A549 (cell line): ENCODE results near the gene FNDC4. TPM values are rescaled to one million over a fixed set of nuclear protein-coding genes. Genes with fewer than 3 reads are reported as not detected.
A peak's percentile ranks its signal among the peaks of the same experiment; 100 is the strongest.

Experiments
- ATAC-seq, 2 experiments: fragments of 200-7000 bp in 1 of 2; fragments of >200 bp in 1 of 2; cut with Nextera tagmentation in 1 of 2; cut with Tn5 transposase in 1 of 2; 3 replicates each; pipeline versions ENCODE4 v1.8.0 to v1.9.1; 2018 to 2020; ENCODE audit warnings: mild to moderate bottlenecking in 1 of 2, moderate library complexity in 1 of 2
- CTCF ChIA-PET: fragments of 300-600 bp; sonication (Branson Sonifier 250); formaldehyde crosslinking; extraction: SDS; loops from one replicate; lab custom pipeline; 2021; ENCODE audit warnings: antibody characterized with exemption, inconsistent platforms; lab: Yijun Ruan, JAX
- POLR2A ChIA-PET: fragments of 350-600 bp; formaldehyde crosslinking; extraction: SDS; loops from one replicate; lab custom pipeline; 2021; ENCODE audit warnings: antibody characterized with exemption, inconsistent platforms; lab: Yijun Ruan, JAX
- DNase-seq, 2 experiments: peaks; one replicate each; pipeline versions ENCODE4 v3.0.0 to v3.0.0-alpha.2; 2011 to 2016; ENCODE audit warnings: low read depth in 1 of 2, low spot score in 1 of 2
- FAIRE-seq: peaks from 2 replicates; lab custom pipeline; 2011; peaks lifted over from hg19 to GRCh38; lab: Jason Lieb, UNC
- H3K27ac ChIP-seq, 2 experiments: fragments of >200 bp; sonication (Bioruptor Twin); formaldehyde crosslinking; 3 replicates each; pipeline ENCODE4 v1.5.1; 2016 to 2017
- H3K4me1 ChIP-seq: fragments of >200 bp; sonication (Bioruptor Twin); formaldehyde crosslinking; 3 replicates; pipeline ENCODE4 v1.6.1; 2016
- H3K4me2 ChIP-seq: fragments of >200 bp; sonication (Bioruptor Twin); formaldehyde crosslinking; 3 replicates; pipeline ENCODE4 v1.6.1; 2016
- H3K4me3 ChIP-seq: fragments of >200 bp; sonication (Bioruptor Twin); formaldehyde crosslinking; 3 replicates; pipeline ENCODE4 v1.5.1; 2016
- H3K9me3 ChIP-seq: fragments of >200 bp; sonication (Bioruptor Twin); formaldehyde crosslinking; 3 replicates; pipeline ENCODE4 v1.6.1; 2016
- CBX8 ChIP-seq: fragments of 200-600 bp; sonication (generic); IDR thresholded peaks from 2 replicates; pipeline ENCODE4 v1.6.1; 2016
- CHD4 ChIP-seq: fragments of 200-600 bp; sonication (generic); IDR thresholded peaks from 2 replicates; pipeline ENCODE4 v1.6.1; 2016; ENCODE audit warnings: antibody characterized with exemption, mild to moderate bottlenecking, borderline replicate concordance
- ELK1 ChIP-seq: fragments of 150-350 bp; IDR thresholded peaks from 2 replicates; pipeline ENCODE4 v1.6.1; 2014; ENCODE audit warnings: low read depth, mild to moderate bottlenecking, low read length
- FOSL2 ChIP-seq, 2 experiments: fragments of 450-650 bp in 1 of 2; fragments of >200 bp in 1 of 2; sonication (Bioruptor Twin) in 1 of 2; formaldehyde crosslinking; IDR thresholded peaks; 2 replicates each; pipeline versions ENCODE4 v1.5.0 to v1.6.1; 2016 to 2020; ENCODE audit warnings: mild to moderate bottlenecking in 1 of 2, moderate library complexity in 1 of 2
- JUN ChIP-seq, 2 experiments: fragments of >200 bp; sonication (Bioruptor Twin); formaldehyde crosslinking; IDR thresholded peaks; 2 replicates in 1 of 2; 3 replicates in 1 of 2; pipeline ENCODE4 v1.6.1; 2016 to 2017
- KDM1A ChIP-seq: fragments of 200-600 bp; sonication (generic); IDR thresholded peaks from 2 replicates; pipeline ENCODE4 v1.6.1; 2016; ENCODE audit warnings: low read depth, mild to moderate bottlenecking
- POLR2AphosphoS2 ChIP-seq: conservative IDR thresholded peaks from 2 replicates; pipeline ENCODE4 v1.6.1; 2012; ENCODE audit warnings: low read length, improper control_type of control experiment, inconsistent platforms
- RARB ChIP-seq: fragments of 250-450 bp; sonication (Bioruptor Pico); IDR thresholded peaks from 2 replicates; pipeline ENCODE4 v1.8.0; 2021; ENCODE audit warnings: mild to moderate bottlenecking, moderate library complexity
- RFX5 ChIP-seq: fragments of 450-650 bp; IDR thresholded peaks from 2 replicates; pipeline ENCODE4 v1.7.1; 2014; ENCODE audit warnings: antibody characterized with exemption, mild to moderate bottlenecking, moderate library complexity
- ZFP36 ChIP-seq: fragments of 450-650 bp; IDR thresholded peaks from 2 replicates; pipeline ENCODE4 v1.6.1; 2014; ENCODE audit warnings: borderline replicate concordance; ENCODE audit not compliant: partially characterized antibody
- ZNF302 ChIP-seq: fragments of 250-450 bp; sonication (Bioruptor Pico); IDR thresholded peaks from 2 replicates; pipeline ENCODE4 v1.9.0; 2021; ENCODE audit warnings: inconsistent platforms, mild to moderate bottlenecking, moderate library complexity
- ZSCAN20 ChIP-seq: fragments of 250-450 bp; sonication (Bioruptor Pico); IDR thresholded peaks from 2 replicates; pipeline ENCODE4 v1.8.0; 2022; ENCODE audit warnings: mild to moderate bottlenecking, moderate library complexity
- WGBS: methylation state at CpG from one replicate; pipeline ENCODE4 v1.1.6; 2017; ENCODE audit errors: missing lambda C conversion rate; 5-methylcytosine and 5-hydroxymethylcytosine counted together
- polyA plus RNA-seq, 4 experiments: library from polyadenylated mRNA; depleted of rRNA in 3 of 4; stranded (reverse); fragments of >200 nt; fragmentation: RNase III in 1 of 4; extraction: RNeasy Plus Mini Kit Qiagen cat#74134 plus additional on column Dnase treatment in 1 of 4; gene quantifications; 2 replicates in 3 of 4; 3 replicates in 1 of 4; pipeline ENCODE4 v1.2.3, GENCODE V29; 2011 to 2017
- small RNA-seq, 6 experiments: library from RNA; depleted of rRNA; stranded (forward); fragments of <200 nt; gene quantifications; one replicate each; pipeline ENCODE3, GENCODE V24; 2012

Gene FNDC4
- polyA plus RNA-seq, 2 of the 4 experiments (the other 2 are of a cell fraction): 1.5 to 2.3 TPM

- WGBS: 89% methylated on average over 8 of the region's 8 CpGs
- ChIA-PET CTCF (interaction anchor here (0.5 to 1.3 kb wide), 3 partner anchors 10 to 320 kb away, joined by 3 to 10 read pairs (median 3); no protein-coding TSS in a partner anchor), POLR2A (interaction anchor here (1.6 kb wide), 1 partner anchor 16 kb away, joined by 7 read pairs; the partner anchor contains the start of gene NRBP1)
- DNase-seq (no peak), ATAC-seq (no peak), FAIRE-seq (no peak)
- no peak overlapping the region for H3K4me3 ChIP-seq
- TF ChIP-seq ZNF302 (CRISPR knock-in tag): no peak
- TF ChIP-seq RFX5: no peak
- TF ChIP-seq CHD4: no peak
- no peak for TF ChIP-seq RARB (CRISPR knock-in tag)
- no peak for TF ChIP-seq KDM1A
- TF ChIP-seq CBX8: no peak
- H3K9me3 ChIP-seq: no peaks in the 10 kb centered on the region
- no peaks in the 10 kb centered on the region for H3K4me1 ChIP-seq
- H3K4me2 ChIP-seq: no peak overlapping the region
- no peak overlapping the region for H3K27ac ChIP-seq
Observed at GRCh38 chr2:27445155-27445554, 49.8 kb downstream of the FNDC4 start.

GRCh38 chr2:27442920-27443282, 52.1 kb downstream of the FNDC4 start:
- no peaks in the 10 kb centered on the region for H3K9me3 ChIP-seq
- TF ChIP-seq CBX8 (no peak), ZSCAN20 (no peak), ZFP36 (no peak)
- TF ChIP-seq, all 56 proteins: peak for 0
- Histone ChIP-seq H3K4me2 (no peak overlapping the region), H3K4me3 (no peak overlapping the region), H3K4me1 (no peaks in the 10 kb centered on the region), H3K27ac (no peak overlapping the region)
- ChIA-PET POLR2A (interaction anchor here (1.0 kb wide), 1 partner anchor 14 kb away, joined by 3 read pairs; the partner anchor contains the start of gene NRBP1), CTCF (no interaction called here)
- ATAC-seq (peak; percentile 10 to 19; a peak in 4 of 6 replicates), DNase-seq (no peak), FAIRE-seq (no peak)
- WGBS: 89% methylated on average over 6 of the region's 6 CpGs

- Histone ChIP-seq H3K4me1 (no peaks in the 10 kb centered on the region), H3K4me2 (no peak within 1 kb of the TSS)
- DNase-seq: no peak
Observed at GRCh38 chr2:27441958-27442919, 52.8 kb downstream of the FNDC4 start, which contains the start of gene KRTCAP3. KRTCAP3 (plus strand) TSS chr2:27442381; CDS start chr2:27442413, 32 bp downstream.

More at GRCh38 chr2:27441958-27442919, 52.8 kb downstream of the FNDC4 start, which contains the start of gene KRTCAP3:
- ChIA-PET CTCF (interaction anchor here (0.9 to 1.1 kb wide), 3 partner anchors 10 to 33 kb away, joined by 3 read pairs; partner anchors contain the start of gene PPM1G), POLR2A (interaction anchor here (1.0 kb wide), 1 partner anchor 13 kb away, joined by 3 read pairs; the partner anchor contains the start of gene NRBP1)
- no peak for FAIRE-seq
- Histone ChIP-seq H3K27ac (no peak within 1 kb of the TSS), H3K4me3 (no peak within 1 kb of the TSS), H3K9me3 (no peaks in the 10 kb centered on the region)
- WGBS: 92% methylated on average over 53 of the region's 80 CpGs
- ATAC-seq: peak in 1 of 2 experiments; percentile 2; a peak in 1 of 6 replicates
- TF ChIP-seq FOSL2 (IDR thresholded peaks at IDR 0.05): no peak
- TF ChIP-seq FOSL2 (CRISPR knock-in tag; IDR thresholded peaks at IDR 0.05): no peak
- TF ChIP-seq POLR2AphosphoS2: peak; percentile 72; the same call in 1 of the 2 replicates
- 0 out of 5 replicates have a peak, but pooled peaks of 1 of the 2 experiments have one; percentile 38 for TF ChIP-seq JUN (IDR thresholded peaks at IDR 0.05)
- no peak for TF ChIP-seq ELK1

Small RNAs within 50 kb of the gene (small RNA-seq; reads per million reads assigned to genes)
- 0 to 0.43 (median 0) reads per million in 6 experiments for gene RNU6-986P

Other genes with a start within 250 kb of the FNDC4 start
- gene SLC30A3, start 232.2 kb downstream of the FNDC4 start, polyA plus RNA-seq (2011; rRNA removed): 0.90 and 0.97 TPM in 2 replicates
- gene SLC30A3, start 232.2 kb downstream of the FNDC4 start, polyA plus RNA-seq (2017; fragmentation: RNase III; extraction: RNeasy Plus Mini Kit Qiagen cat#74134 plus additional on column Dnase treatment): 1.6 to 1.9 TPM (median 1.7 TPM) in 3 replicates
- 0.12 TPM in 1 of 2 replicates, not detected in the other for gene DNAJC5G, start 219.8 kb downstream of the FNDC4 start, polyA plus RNA-seq (2011; rRNA removed)
- gene DNAJC5G, start 219.8 kb downstream of the FNDC4 start, polyA plus RNA-seq (2017; fragmentation: RNase III; extraction: RNeasy Plus Mini Kit Qiagen cat#74134 plus additional on column Dnase treatment): not detected in 3 replicates
- gene TRIM54, start 212.8 kb downstream of the FNDC4 start, polyA plus RNA-seq (2011; rRNA removed): 0.05 and 0.14 TPM in 2 replicates
- gene TRIM54, start 212.8 kb downstream of the FNDC4 start, polyA plus RNA-seq (2017; fragmentation: RNase III; extraction: RNeasy Plus Mini Kit Qiagen cat#74134 plus additional on column Dnase treatment): 0.07 to 0.13 TPM (median 0.11 TPM) in 3 replicates
- gene UCN, start 186.8 kb downstream of the FNDC4 start, polyA plus RNA-seq (2011; rRNA removed): 1.0 TPM in 2 replicates
- 0.76 to 1.3 TPM (median 1.0 TPM) in 3 replicates for gene UCN, start 186.8 kb downstream of the FNDC4 start, polyA plus RNA-seq (2017; fragmentation: RNase III; extraction: RNeasy Plus Mini Kit Qiagen cat#74134 plus additional on column Dnase treatment)
- 130 and 157 TPM in 2 replicates for gene MPV17, start 172.1 kb downstream of the FNDC4 start, polyA plus RNA-seq (2011; rRNA removed)
- gene MPV17, start 172.1 kb downstream of the FNDC4 start, polyA plus RNA-seq (2017; fragmentation: RNase III; extraction: RNeasy Plus Mini Kit Qiagen cat#74134 plus additional on column Dnase treatment): 61.4 to 70.5 TPM (median 67.7 TPM) in 3 replicates
- 101 and 130 TPM in 2 replicates for gene GTF3C2, start 138.4 kb downstream of the FNDC4 start, polyA plus RNA-seq (2011; rRNA removed)
- gene GTF3C2, start 138.4 kb downstream of the FNDC4 start, polyA plus RNA-seq (2017; fragmentation: RNase III; extraction: RNeasy Plus Mini Kit Qiagen cat#74134 plus additional on column Dnase treatment): 69.2 to 78.2 TPM (median 75.4 TPM) in 3 replicates
- 62.8 and 90.3 TPM in 2 replicates for gene EIF2B4, start 124.9 kb downstream of the FNDC4 start, polyA plus RNA-seq (2011; rRNA removed)
- gene EIF2B4, start 124.9 kb downstream of the FNDC4 start, polyA plus RNA-seq (2017; fragmentation: RNase III; extraction: RNeasy Plus Mini Kit Qiagen cat#74134 plus additional on column Dnase treatment): 73.5 to 75.8 TPM (median 74.5 TPM) in 3 replicates
- gene SNX17, start 124.6 kb downstream of the FNDC4 start, polyA plus RNA-seq (2011; rRNA removed): 141 and 158 TPM in 2 replicates
- 150 to 166 TPM (median 154 TPM) in 3 replicates for gene SNX17, start 124.6 kb downstream of the FNDC4 start, polyA plus RNA-seq (2017; fragmentation: RNase III; extraction: RNeasy Plus Mini Kit Qiagen cat#74134 plus additional on column Dnase treatment)
- 9.9 and 10.8 TPM in 2 replicates for gene ZNF513, start 114.5 kb downstream of the FNDC4 start, polyA plus RNA-seq (2011; rRNA removed)
- 13.1 to 22.7 TPM (median 22.1 TPM) in 3 replicates for gene ZNF513, start 114.5 kb downstream of the FNDC4 start, polyA plus RNA-seq (2017; fragmentation: RNase III; extraction: RNeasy Plus Mini Kit Qiagen cat#74134 plus additional on column Dnase treatment)
- gene PPM1G, start 85.6 kb downstream of the FNDC4 start, polyA plus RNA-seq (2011; rRNA removed): 123 and 129 TPM in 2 replicates
- 222 to 230 TPM (median 230 TPM) in 3 replicates for gene PPM1G, start 85.6 kb downstream of the FNDC4 start, polyA plus RNA-seq (2017; fragmentation: RNase III; extraction: RNeasy Plus Mini Kit Qiagen cat#74134 plus additional on column Dnase treatment)
- gene NRBP1, start 66.6 kb downstream of the FNDC4 start, polyA plus RNA-seq (2011; rRNA removed): 229 and 231 TPM in 2 replicates
- 126 to 140 TPM (median 138 TPM) in 3 replicates for gene NRBP1, start 66.6 kb downstream of the FNDC4 start, polyA plus RNA-seq (2017; fragmentation: RNase III; extraction: RNeasy Plus Mini Kit Qiagen cat#74134 plus additional on column Dnase treatment)
- 1.2 and 1.3 TPM in 2 replicates for gene KRTCAP3, start 52.8 kb downstream of the FNDC4 start, polyA plus RNA-seq (2011; rRNA removed)
- gene KRTCAP3, start 52.8 kb downstream of the FNDC4 start, polyA plus RNA-seq (2017; fragmentation: RNase III; extraction: RNeasy Plus Mini Kit Qiagen cat#74134 plus additional on column Dnase treatment): 0.68 to 0.92 TPM (median 0.79 TPM) in 3 replicates
- 21.6 and 24.1 TPM in 2 replicates for gene IFT172, start 5.5 kb downstream of the FNDC4 start, polyA plus RNA-seq (2011; rRNA removed)
- gene IFT172, start 5.5 kb downstream of the FNDC4 start, polyA plus RNA-seq (2017; fragmentation: RNase III; extraction: RNeasy Plus Mini Kit Qiagen cat#74134 plus additional on column Dnase treatment): 12.9 to 16.3 TPM (median 14.0 TPM) in 3 replicates
- 0.48 and 0.65 TPM in 2 replicates for gene GCKR, start 1.6 kb upstream of the FNDC4 start, polyA plus RNA-seq (2011; rRNA removed)
- gene GCKR, start 1.6 kb upstream of the FNDC4 start, polyA plus RNA-seq (2017; fragmentation: RNase III; extraction: RNeasy Plus Mini Kit Qiagen cat#74134 plus additional on column Dnase treatment): 0.10 to 0.30 TPM (median 0.25 TPM) in 3 replicates
- 55.4 and 60.4 TPM in 2 replicates for gene ZNF512, start 87.8 kb upstream of the FNDC4 start, polyA plus RNA-seq (2011; rRNA removed)
- 22.0 to 25.3 TPM (median 22.6 TPM) in 3 replicates for gene ZNF512, start 87.8 kb upstream of the FNDC4 start, polyA plus RNA-seq (2017; fragmentation: RNase III; extraction: RNeasy Plus Mini Kit Qiagen cat#74134 plus additional on column Dnase treatment)
- 7.2 and 7.8 TPM in 2 replicates for gene CCDC121, start 133.8 kb upstream of the FNDC4 start, polyA plus RNA-seq (2011; rRNA removed)
- 4.6 to 5.2 TPM (median 4.9 TPM) in 3 replicates for gene CCDC121, start 133.8 kb upstream of the FNDC4 start, polyA plus RNA-seq (2017; fragmentation: RNase III; extraction: RNeasy Plus Mini Kit Qiagen cat#74134 plus additional on column Dnase treatment)
- 98.9 and 117 TPM in 2 replicates for gene GPN1, start 133.8 kb upstream of the FNDC4 start, polyA plus RNA-seq (2011; rRNA removed)
- gene GPN1, start 133.8 kb upstream of the FNDC4 start, polyA plus RNA-seq (2017; fragmentation: RNase III; extraction: RNeasy Plus Mini Kit Qiagen cat#74134 plus additional on column Dnase treatment): 59.8 to 59.9 TPM (median 59.9 TPM) in 3 replicates
- gene SUPT7L, start 168.4 kb upstream of the FNDC4 start, polyA plus RNA-seq (2011; rRNA removed): 67.0 and 73.1 TPM in 2 replicates
- 34.5 to 41.2 TPM (median 39.5 TPM) in 3 replicates for gene SUPT7L, start 168.4 kb upstream of the FNDC4 start, polyA plus RNA-seq (2017; fragmentation: RNase III; extraction: RNeasy Plus Mini Kit Qiagen cat#74134 plus additional on column Dnase treatment)
- 21.1 and 33.0 TPM in 2 replicates for gene SLC4A1AP, start 168.7 kb upstream of the FNDC4 start, polyA plus RNA-seq (2011; rRNA removed)
- 30.0 to 32.6 TPM (median 31.8 TPM) in 3 replicates for gene SLC4A1AP, start 168.7 kb upstream of the FNDC4 start, polyA plus RNA-seq (2017; fragmentation: RNase III; extraction: RNeasy Plus Mini Kit Qiagen cat#74134 plus additional on column Dnase treatment)